Measurements from ENCODE around the gene SLC6A17. TPM values are rescaled to one million over a fixed set of nuclear protein-coding genes. Genes with fewer than 3 reads are reported as not detected.

SLC6A17 gene
- total RNA-seq, 2 donors from 2014 or later: 0.07 TPM; not detected in 1

GRCh38 chr1:110205591-110206155 is 55.4 kb downstream of the SLC6A17 start:
- H3K4me1 ChIP-seq (ENCODE audit: control insufficient read depth, insufficient read depth, low read length): no peaks in the 10 kb centered on the region
- H3K36me3 ChIP-seq (ENCODE audit: control insufficient read depth, insufficient read depth, low read length): no peaks in the 10 kb centered on the region
- no peak overlapping the region for H3K4me3 ChIP-seq (ENCODE audit: low read length)
- Mint-ChIP-seq H3K27me3 (ENCODE audit: insufficient read depth) (peaks cover 13% of the 10 kb centered on the region), H3K36me3 (ENCODE audit: low read depth) (no peaks in the 10 kb centered on the region), H3K27ac (no peak overlapping the region), H3K9me3 (no peaks in the 10 kb centered on the region), H3K4me3 (no peak overlapping the region), H3K4me1 (peaks cover 11% of the 10 kb centered on the region)
- DNase-seq: no peak
- peaks cover 7% of the 10 kb centered on the region for H3K27me3 ChIP-seq (ENCODE audit: control insufficient read depth, insufficient read depth, low read length, poor library complexity, severe bottlenecking)
- TF ChIP-seq, protein P1, sequence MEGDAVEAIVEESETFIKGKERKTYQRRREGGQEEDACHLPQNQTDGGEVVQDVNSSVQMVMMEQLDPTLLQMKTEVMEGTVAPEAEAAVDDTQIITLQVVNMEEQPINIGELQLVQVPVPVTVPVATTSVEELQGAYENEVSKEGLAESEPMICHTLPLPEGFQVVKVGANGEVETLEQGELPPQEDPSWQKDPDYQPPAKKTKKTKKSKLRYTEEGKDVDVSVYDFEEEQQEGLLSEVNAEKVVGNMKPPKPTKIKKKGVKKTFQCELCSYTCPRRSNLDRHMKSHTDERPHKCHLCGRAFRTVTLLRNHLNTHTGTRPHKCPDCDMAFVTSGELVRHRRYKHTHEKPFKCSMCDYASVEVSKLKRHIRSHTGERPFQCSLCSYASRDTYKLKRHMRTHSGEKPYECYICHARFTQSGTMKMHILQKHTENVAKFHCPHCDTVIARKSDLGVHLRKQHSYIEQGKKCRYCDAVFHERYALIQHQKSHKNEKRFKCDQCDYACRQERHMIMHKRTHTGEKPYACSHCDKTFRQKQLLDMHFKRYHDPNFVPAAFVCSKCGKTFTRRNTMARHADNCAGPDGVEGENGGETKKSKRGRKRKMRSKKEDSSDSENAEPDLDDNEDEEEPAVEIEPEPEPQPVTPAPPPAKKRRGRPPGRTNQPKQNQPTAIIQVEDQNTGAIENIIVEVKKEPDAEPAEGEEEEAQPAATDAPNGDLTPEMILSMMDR (conservative IDR thresholded peaks at IDR 0.05): no peak
- WGBS, 2 experiments (ENCODE audit: insufficient coverage in 1 of 2, insufficient read length in 1 of 2): 90 to 100% methylated on average over 3 to 6 of the region's 6 CpGs
- H3K9ac ChIP-seq (ENCODE audit: extremely low read depth, low read length, poor library complexity, severe bottlenecking): no peak overlapping the region
- no peak overlapping the region for H3K27ac ChIP-seq (ENCODE audit: low read depth, low read length)
- no peaks in the 10 kb centered on the region for H3K9me3 ChIP-seq (ENCODE audit: control insufficient read depth, low read length)

DNA sequence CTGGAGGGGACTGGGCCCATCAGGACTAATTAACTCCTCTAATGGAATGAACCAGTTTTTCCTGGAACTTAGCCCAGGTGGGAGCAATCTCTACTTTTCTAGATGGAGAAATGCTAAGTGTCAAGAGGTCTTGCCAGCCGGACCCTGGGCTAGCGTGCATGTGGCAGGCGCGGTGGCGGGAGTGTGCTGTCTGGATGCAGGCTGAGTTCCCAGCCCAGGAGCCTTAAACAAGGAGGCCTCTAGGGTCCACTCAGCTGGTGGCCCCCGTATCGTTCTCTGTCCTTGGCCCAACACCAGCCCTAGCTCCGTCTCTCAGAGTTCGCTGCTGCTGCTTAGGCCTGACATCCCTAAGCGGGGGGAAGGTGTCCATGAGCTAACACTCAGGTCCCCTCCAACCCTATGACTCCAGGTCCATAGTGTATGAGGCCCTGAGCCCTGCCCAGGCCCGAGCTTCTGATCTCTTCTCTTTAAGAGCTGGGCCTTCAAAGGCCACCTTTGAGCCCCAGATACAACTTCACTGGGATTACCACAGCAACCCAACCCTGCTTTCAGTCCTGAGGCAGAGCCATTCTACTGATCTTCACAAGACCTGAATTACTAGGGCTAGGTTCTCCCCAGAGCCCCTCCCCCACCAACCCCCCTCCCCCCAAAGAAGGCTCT is 56.1 kb downstream of the SLC6A17 start:
- no peaks in the 10 kb centered on the region for H3K9me3 Mint-ChIP-seq
- 90 to 91% methylated on average over 10 to 11 of the region's 11 CpGs for WGBS, 2 experiments (ENCODE audit: insufficient coverage in 1 of 2, insufficient read length in 1 of 2)
- Histone ChIP-seq H3K4me3 (ENCODE audit: low read length) (no peak overlapping the region), H3K27me3 (ENCODE audit: control insufficient read depth, insufficient read depth, low read length, poor library complexity, severe bottlenecking) (peaks cover 14% of the 10 kb centered on the region), H3K4me1 (ENCODE audit: control insufficient read depth, insufficient read depth, low read length) (no peaks in the 10 kb centered on the region), H3K36me3 (ENCODE audit: control insufficient read depth, insufficient read depth, low read length) (no peaks in the 10 kb centered on the region), H3K9me3 (ENCODE audit: control insufficient read depth, low read length) (no peaks in the 10 kb centered on the region), H3K27ac (ENCODE audit: low read depth, low read length) (no peak overlapping the region), H3K9ac (ENCODE audit: extremely low read depth, low read length, poor library complexity, severe bottlenecking) (no peak overlapping the region)
- peaks cover 11% of the 10 kb centered on the region for H3K4me1 Mint-ChIP-seq
- no peak for DNase-seq
- H3K27ac Mint-ChIP-seq: no peak overlapping the region
- TF ChIP-seq, protein P1 (conservative IDR thresholded peaks at IDR 0.05): no peak
- H3K4me3 Mint-ChIP-seq: no peak overlapping the region
- H3K36me3 Mint-ChIP-seq (ENCODE audit: low read depth): no peaks in the 10 kb centered on the region
- peaks cover 20% of the 10 kb centered on the region for H3K27me3 Mint-ChIP-seq (ENCODE audit: insufficient read depth)

- H3K9me3 ChIP-seq (ENCODE audit: control insufficient read depth, low read length): no peaks in the 10 kb centered on the region
- peaks cover 29% of the 10 kb centered on the region for H3K27me3 ChIP-seq (ENCODE audit: control insufficient read depth, insufficient read depth, low read length, poor library complexity, severe bottlenecking)
- no peak overlapping the region for H3K9ac ChIP-seq (ENCODE audit: extremely low read depth, low read length, poor library complexity, severe bottlenecking)
- H3K4me1 Mint-ChIP-seq: peaks cover 16% of the 10 kb centered on the region
- H3K9me3 Mint-ChIP-seq: no peaks in the 10 kb centered on the region
- no peak overlapping the region for H3K27ac Mint-ChIP-seq
- no peaks in the 10 kb centered on the region for H3K4me1 ChIP-seq (ENCODE audit: control insufficient read depth, insufficient read depth, low read length)
- WGBS, 2 experiments (ENCODE audit: insufficient coverage in 1 of 2, insufficient read length in 1 of 2): 35 to 45% methylated on average over 4 to 5 of the region's 5 CpGs
- no peak overlapping the region for H3K4me3 ChIP-seq (ENCODE audit: low read length)
- no peak overlapping the region for H3K4me3 Mint-ChIP-seq
- no peaks in the 10 kb centered on the region for H3K36me3 Mint-ChIP-seq (ENCODE audit: low read depth)
- H3K27ac ChIP-seq (ENCODE audit: low read depth, low read length): no peak overlapping the region
- TF ChIP-seq, protein P1 (conservative IDR thresholded peaks at IDR 0.05): peak; percentile 95
- peaks cover 33% of the 10 kb centered on the region for H3K27me3 Mint-ChIP-seq (ENCODE audit: insufficient read depth)
- DNase-seq: peak; percentile 95
- no peaks in the 10 kb centered on the region for H3K36me3 ChIP-seq (ENCODE audit: control insufficient read depth, insufficient read depth, low read length)
These were observed 57.5 kb downstream of the SLC6A17 start for GRCh38 chr1:110207831-110208230.

All from endodermal cell (in vitro differentiated cells).